CD4-positive, CD25-positive, alpha-beta regulatory T cell (primary cell): ENCODE data around the gene TANGO6. TPM values are rescaled to one million over a fixed set of nuclear protein-coding genes. Genes with fewer than 3 reads are reported as not detected.
A peak's percentile ranks its signal among the peaks of the same experiment; 100 is the strongest.

Experiments
- ATAC-seq, 2 donors: fragments of 150-1000 bp; cut with Tn5 transposase; one replicate each; pipeline ENCODE4 v1.10.0; 2021; ENCODE audit warnings: low read depth in 2 of 2, moderate number of reproducible peaks in 2 of 2, moderate library complexity in 1 of 2
- DNase-seq, 3 donors: peaks; one replicate each; pipeline versions ENCODE4 v3.0.0 to v3.0.0-alpha.2; 2012 to 2022; ENCODE audit warnings: mixed read lengths in 1 of 3
- H3K27ac ChIP-seq: one replicate; pipeline ENCODE4 v1.7.0; 2013; ENCODE audit warnings: mild to moderate bottlenecking, low read length; ENCODE audit not compliant: insufficient read depth, poor library complexity, severe bottlenecking
- H3K27me3 ChIP-seq: one replicate; pipeline ENCODE4 v1.7.0; 2013; ENCODE audit warnings: low read length; ENCODE audit not compliant: control insufficient read depth, insufficient read depth
- H3K36me3 ChIP-seq: one replicate; pipeline ENCODE4 v1.7.0; 2013; ENCODE audit warnings: mild to moderate bottlenecking, low read length, moderate library complexity; ENCODE audit not compliant: control insufficient read depth, insufficient read depth
- H3K4me1 ChIP-seq: 2 replicates; pipeline ENCODE4 v1.7.0; 2013; ENCODE audit warnings: mild to moderate bottlenecking, low read length; ENCODE audit not compliant: insufficient read depth, control insufficient read depth, poor library complexity, severe bottlenecking
- H3K4me3 ChIP-seq: one replicate; pipeline ENCODE4 v1.7.0; 2013; ENCODE audit warnings: low read depth, mild to moderate bottlenecking, low read length, moderate library complexity
- H3K9me3 ChIP-seq, 2 experiments: 1 replicate in 1 of 2; 2 replicates in 1 of 2; pipeline ENCODE4 v1.7.0; 2013; ENCODE audit warnings: low read length in 2 of 2, mild to moderate bottlenecking in 1 of 2, moderate library complexity in 1 of 2; ENCODE audit not compliant: control insufficient read depth in 2 of 2
- H3K27ac Mint-ChIP-seq, 3 donors: one replicate each; pipeline ENCODE4 v1.8.0; 2020 to 2022; ENCODE audit warnings: mild to moderate bottlenecking in 3 of 3, mixed read lengths in 3 of 3, moderate library complexity in 2 of 3
- H3K27me3 Mint-ChIP-seq: one replicate; pipeline ENCODE4 v1.8.0; 2022; ENCODE audit warnings: mild to moderate bottlenecking, mixed read lengths
- H3K36me3 Mint-ChIP-seq: one replicate; pipeline ENCODE4 v1.8.0; 2020; ENCODE audit warnings: mixed read lengths
- H3K4me1 Mint-ChIP-seq, 4 donors: one replicate each; pipeline ENCODE4 v1.8.0; 2020 to 2022; ENCODE audit warnings: mixed read lengths in 4 of 4, mild to moderate bottlenecking in 1 of 4
- H3K4me3 Mint-ChIP-seq, 4 donors: one replicate each; pipeline ENCODE4 v1.8.0; 2020 to 2022; ENCODE audit warnings: mild to moderate bottlenecking in 4 of 4, mixed read lengths in 4 of 4, moderate library complexity in 3 of 4
- H3K9me3 Mint-ChIP-seq, 7 donors: one replicate each; pipeline ENCODE4 v1.8.0; 2020 to 2022; ENCODE audit warnings: mixed read lengths in 7 of 7, mild to moderate bottlenecking in 3 of 7, moderate library complexity in 2 of 7
- polyA plus RNA-seq, 4 donors: library from polyadenylated mRNA; unstranded; fragments of 300-500 nt; fragmentation: Illumina TruSeq; gene quantifications; one replicate each; pipeline ENCODE4 v1.2.3, GENCODE V29; 2021
- total RNA-seq: library from RNA; stranded (reverse); gene quantifications from one replicate; pipeline ENCODE4 v1.2.3, GENCODE V29; 2022

The TANGO6 gene
- total and polyA plus RNA-seq, 5 donors from 2014 or later: 9.5 to 30.9 (median 12.2) TPM

DNA sequence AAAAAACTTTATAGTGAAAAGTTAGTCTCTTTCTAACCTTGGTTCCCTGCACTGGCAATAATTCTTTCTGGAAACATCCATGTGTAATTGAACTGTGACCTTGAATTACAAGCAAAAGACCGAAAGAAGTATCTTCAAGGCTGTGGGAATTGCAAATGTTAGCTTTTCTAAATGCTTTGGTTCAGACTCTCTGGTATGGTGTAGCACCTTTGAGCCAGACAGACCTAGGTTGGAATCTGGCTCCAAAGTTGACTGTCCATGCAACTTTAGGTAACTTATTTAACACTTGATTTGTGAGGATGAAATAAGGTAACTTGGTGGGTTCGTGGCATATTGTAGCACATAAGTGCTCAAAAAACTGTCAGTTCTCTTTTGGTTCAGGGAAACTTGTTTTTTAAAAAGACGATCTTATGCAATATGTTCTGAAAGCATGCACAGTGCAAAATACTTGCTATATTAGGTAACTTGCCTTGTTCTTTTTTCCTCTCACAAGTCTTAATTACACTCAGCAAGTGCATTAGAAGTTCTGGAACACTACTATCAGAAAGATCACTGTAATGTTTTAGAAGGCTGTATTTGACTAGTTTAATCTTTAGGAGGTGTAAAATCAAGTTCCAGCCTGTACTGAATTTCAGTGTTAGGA is 46.3 kb downstream of the TANGO6 start:
- H3K36me3 ChIP-seq: peaks cover 2% of the 10 kb centered on the region
- no peak overlapping the region for H3K27ac ChIP-seq
- DNase-seq (no peak), ATAC-seq (no peak)
- H3K9me3 Mint-ChIP-seq: no peaks in the 10 kb centered on the region
- H3K4me1 Mint-ChIP-seq: peaks cover 0 to 10% (median 5%) of the 10 kb centered on the region in 4 donors
- H3K9me3 ChIP-seq: no peaks in the 10 kb centered on the region
- H3K4me3 Mint-ChIP-seq: no peak overlapping the region
- H3K4me3 ChIP-seq: no peak overlapping the region
- H3K27me3 ChIP-seq: no peaks in the 10 kb centered on the region
- H3K27ac Mint-ChIP-seq: peak overlapping the region in 1 of 3 donors; percentile 8
- H3K4me1 ChIP-seq: no peaks in the 10 kb centered on the region
- no peaks in the 10 kb centered on the region for H3K27me3 Mint-ChIP-seq
- peaks cover 19% of the 10 kb centered on the region for H3K36me3 Mint-ChIP-seq

DNA sequence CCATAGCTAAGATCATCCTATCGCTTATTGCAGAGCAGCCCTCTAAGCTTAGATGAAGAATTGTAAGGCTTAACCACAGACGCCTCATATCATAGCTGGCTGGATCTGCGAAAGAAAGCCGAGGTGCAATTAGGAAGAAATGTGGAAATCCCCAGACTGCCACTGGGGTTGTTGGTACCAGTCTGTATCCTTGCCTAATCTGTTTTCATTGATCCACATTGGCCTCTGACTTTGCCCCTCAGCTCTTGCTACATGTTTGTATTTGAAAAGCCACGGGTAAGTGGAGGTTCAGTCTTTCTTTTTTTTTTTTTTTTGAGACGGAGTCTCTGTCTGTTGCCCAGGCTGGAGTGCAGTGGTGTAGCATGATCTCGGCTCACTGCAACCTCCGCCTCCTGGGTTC is 48.9 kb downstream of the TANGO6 start:
- H3K4me3 Mint-ChIP-seq: no peak overlapping the region
- H3K4me1 Mint-ChIP-seq: peaks cover 0 to 10% (median 5%) of the 10 kb centered on the region in 4 donors
- peaks cover 15% of the 10 kb centered on the region for H3K36me3 Mint-ChIP-seq
- H3K4me1 ChIP-seq: no peaks in the 10 kb centered on the region
- peaks cover 2% of the 10 kb centered on the region for H3K36me3 ChIP-seq
- DNase-seq (no peak), ATAC-seq (no peak)
- H3K9me3 ChIP-seq: no peaks in the 10 kb centered on the region
- H3K27ac Mint-ChIP-seq: no peak overlapping the region
- H3K27me3 Mint-ChIP-seq: no peaks in the 10 kb centered on the region
- H3K4me3 ChIP-seq: no peak overlapping the region
- no peak overlapping the region for H3K27ac ChIP-seq
- H3K27me3 ChIP-seq: no peaks in the 10 kb centered on the region
- no peaks in the 10 kb centered on the region for H3K9me3 Mint-ChIP-seq

DNA sequence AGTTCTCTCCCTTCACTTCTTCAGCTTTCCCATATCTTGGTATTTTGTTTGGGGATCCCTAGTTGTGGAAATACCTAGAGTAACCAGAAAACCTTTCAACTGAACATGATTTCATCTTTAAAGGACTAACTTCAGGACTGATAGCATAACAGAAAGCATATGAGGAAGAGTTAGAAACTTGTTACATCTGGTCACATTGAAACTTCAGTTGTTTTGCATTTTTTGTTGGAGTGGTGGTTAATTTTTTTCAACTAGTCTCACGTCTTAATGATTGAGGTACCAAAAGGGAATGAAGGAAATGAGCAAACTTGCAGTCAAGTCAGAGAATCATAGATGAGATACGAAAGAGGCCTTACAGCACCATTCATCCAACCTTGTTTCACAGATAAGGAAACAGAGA is 49.6 kb downstream of the TANGO6 start:
- Mint-ChIP-seq H3K27me3 (no peaks in the 10 kb centered on the region), H3K4me3 (no peak overlapping the region), H3K4me1 (peaks cover 0 to 10% (median 5%) of the 10 kb centered on the region in 4 donors), H3K9me3 (no peaks in the 10 kb centered on the region), H3K36me3 (peaks cover 14% of the 10 kb centered on the region), H3K27ac (no peak overlapping the region)
- ATAC-seq (no peak), DNase-seq (no peak)
- no peaks in the 10 kb centered on the region for H3K27me3 ChIP-seq
- H3K36me3 ChIP-seq: peaks cover 2% of the 10 kb centered on the region
- no peak overlapping the region for H3K27ac ChIP-seq
- no peaks in the 10 kb centered on the region for H3K4me1 ChIP-seq
- H3K9me3 ChIP-seq: no peaks in the 10 kb centered on the region
- no peak overlapping the region for H3K4me3 ChIP-seq

DNA sequence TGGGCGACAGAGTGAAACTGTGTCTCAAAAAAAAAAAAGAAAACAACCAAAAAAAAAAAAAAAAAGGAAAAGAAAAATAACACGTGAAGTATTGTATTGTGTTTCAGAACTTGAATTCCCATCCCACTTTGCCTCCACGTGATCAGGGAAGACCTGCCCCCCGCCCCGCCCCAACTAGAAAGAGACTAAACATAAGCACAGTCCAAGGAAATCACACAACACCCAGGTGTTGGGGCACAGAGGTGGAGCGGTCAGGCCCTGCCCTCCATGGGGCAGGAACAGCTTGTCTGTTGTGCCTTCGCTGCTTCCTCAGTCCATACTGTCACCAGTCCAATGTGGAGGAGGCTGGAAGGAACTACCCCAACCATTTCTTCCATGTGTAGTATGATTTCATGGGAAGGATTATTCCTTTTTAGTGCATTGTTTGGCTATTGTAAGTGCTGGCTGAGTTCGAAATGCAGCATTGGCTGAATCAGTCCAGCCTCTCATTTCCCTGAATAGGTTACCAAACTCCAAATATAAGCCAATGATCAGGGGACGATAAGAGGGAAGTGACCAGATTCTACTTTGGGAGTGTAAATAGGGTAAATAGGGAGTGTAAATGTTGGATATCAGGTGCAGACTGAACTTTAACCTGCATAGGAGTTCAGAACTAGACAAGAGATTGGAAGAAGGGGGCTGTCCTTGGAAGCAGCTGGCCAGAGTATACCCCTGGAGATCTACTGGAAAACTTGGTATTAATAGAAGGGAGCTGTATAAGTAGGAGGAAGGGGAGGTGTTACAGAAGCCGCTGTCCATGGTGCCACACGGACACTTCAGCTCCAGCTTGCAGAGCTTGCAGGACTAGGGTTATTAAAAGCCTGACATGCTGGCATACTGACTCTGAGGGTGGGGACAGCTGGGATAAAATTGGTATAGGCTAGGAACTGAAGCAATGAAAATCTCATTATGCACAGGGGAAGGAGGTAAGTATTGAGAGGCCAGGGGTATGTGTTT is 50.7 kb downstream of the TANGO6 start:
- no peaks in the 10 kb centered on the region for H3K27me3 ChIP-seq
- H3K9me3 ChIP-seq: no peaks in the 10 kb centered on the region
- Mint-ChIP-seq H3K27me3 (no peaks in the 10 kb centered on the region), H3K9me3 (no peaks in the 10 kb centered on the region), H3K4me3 (no peak overlapping the region), H3K36me3 (peaks cover 14% of the 10 kb centered on the region), H3K4me1 (peaks cover 0 to 10% (median 5%) of the 10 kb centered on the region in 4 donors), H3K27ac (peak overlapping the region in 1 of 3 donors; percentile 8)
- peak in 1 of 3 donors; percentile 5 for DNase-seq
- ATAC-seq: no peak
- no peaks in the 10 kb centered on the region for H3K4me1 ChIP-seq
- no peak overlapping the region for H3K4me3 ChIP-seq
- peaks cover 2% of the 10 kb centered on the region for H3K36me3 ChIP-seq
- H3K27ac ChIP-seq: no peak overlapping the region

DNA sequence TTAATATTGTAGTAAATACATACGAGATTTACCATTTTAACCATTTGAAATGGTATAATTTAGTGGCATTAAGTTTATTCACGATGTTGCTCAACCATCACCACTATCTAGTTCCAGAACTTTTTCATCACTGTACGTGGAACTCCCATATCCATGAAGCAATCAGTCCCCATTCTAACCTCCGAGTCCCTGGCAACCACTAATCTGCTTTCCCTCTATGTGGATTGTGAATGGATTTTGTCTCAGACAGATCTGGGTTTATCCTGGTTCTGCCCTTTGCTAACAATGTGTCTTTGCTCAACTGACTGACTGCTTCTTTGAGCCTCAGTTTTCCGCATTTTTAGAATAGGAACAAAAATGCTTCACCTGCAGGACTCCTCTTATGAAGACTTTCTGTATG is 51.4 kb downstream of the TANGO6 start:
- no peak overlapping the region for H3K4me3 Mint-ChIP-seq
- ATAC-seq (no peak), DNase-seq (no peak)
- H3K9me3 Mint-ChIP-seq: no peaks in the 10 kb centered on the region
- H3K4me1 Mint-ChIP-seq: peaks cover 0 to 10% (median 5%) of the 10 kb centered on the region in 4 donors
- no peaks in the 10 kb centered on the region for H3K27me3 Mint-ChIP-seq
- Histone ChIP-seq H3K27me3 (no peaks in the 10 kb centered on the region), H3K4me3 (no peak overlapping the region), H3K9me3 (no peaks in the 10 kb centered on the region), H3K36me3 (peaks cover 2% of the 10 kb centered on the region), H3K4me1 (no peaks in the 10 kb centered on the region), H3K27ac (no peak overlapping the region)
- peaks cover 15% of the 10 kb centered on the region for H3K36me3 Mint-ChIP-seq
- no peak overlapping the region for H3K27ac Mint-ChIP-seq

DNA sequence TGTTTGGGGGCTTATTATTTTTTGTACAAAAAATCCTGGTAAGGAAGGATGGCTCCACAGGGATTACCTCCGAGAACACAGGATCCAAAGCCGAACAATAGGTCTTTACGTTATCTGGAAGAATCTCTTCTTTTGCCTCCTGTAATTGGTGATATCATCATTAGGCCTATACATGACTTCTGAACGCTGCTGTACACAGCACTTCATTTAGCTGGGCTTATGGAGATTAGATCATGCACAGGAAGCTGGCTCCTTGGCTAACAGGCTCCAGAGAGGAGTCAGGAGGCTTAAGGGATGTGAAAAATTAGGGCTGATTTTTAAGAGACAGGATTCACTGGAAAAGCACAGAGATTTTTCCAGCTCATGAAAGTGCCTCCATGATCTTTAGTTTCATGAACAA is 54.7 kb downstream of the TANGO6 start:
- H3K4me1 Mint-ChIP-seq: peaks cover 0 to 8% (median 1%) of the 10 kb centered on the region in 4 donors
- no peaks in the 10 kb centered on the region for H3K27me3 Mint-ChIP-seq
- no peaks in the 10 kb centered on the region for H3K9me3 Mint-ChIP-seq
- Histone ChIP-seq H3K36me3 (peaks cover 15% of the 10 kb centered on the region), H3K4me1 (no peaks in the 10 kb centered on the region), H3K4me3 (no peak overlapping the region), H3K27me3 (no peaks in the 10 kb centered on the region), H3K27ac (no peak overlapping the region), H3K9me3 (no peaks in the 10 kb centered on the region)
- no peak overlapping the region for H3K4me3 Mint-ChIP-seq
- no peak for DNase-seq
- ATAC-seq: no peak
- no peak overlapping the region for H3K27ac Mint-ChIP-seq
- peaks cover 21% of the 10 kb centered on the region for H3K36me3 Mint-ChIP-seq

DNA sequence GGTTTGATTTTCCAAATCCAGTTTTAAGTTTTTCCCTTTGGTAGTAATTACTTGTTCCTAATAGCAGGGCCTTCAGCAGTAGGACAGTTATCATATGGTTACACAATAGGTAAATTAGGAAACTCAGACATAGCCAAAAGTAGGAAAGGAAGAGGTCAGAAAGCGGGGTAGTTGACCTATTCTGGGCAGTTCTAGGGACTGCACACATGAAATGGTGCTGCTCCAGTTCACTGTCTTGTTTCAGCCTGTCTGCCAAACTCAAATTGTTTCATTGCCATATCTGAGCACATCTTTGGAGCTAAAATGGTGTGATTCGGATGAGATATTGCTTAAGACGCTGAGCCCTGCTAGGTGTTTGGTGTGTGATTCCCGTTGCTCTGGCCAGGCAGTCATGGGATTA is 56.7 kb downstream of the TANGO6 start:
- Mint-ChIP-seq H3K4me1 (peaks cover 0 to 8% (median 1%) of the 10 kb centered on the region in 4 donors), H3K27ac (no peak overlapping the region), H3K9me3 (no peaks in the 10 kb centered on the region), H3K4me3 (no peak overlapping the region), H3K27me3 (no peaks in the 10 kb centered on the region), H3K36me3 (peaks cover 26% of the 10 kb centered on the region)
- H3K36me3 ChIP-seq: peaks cover 15% of the 10 kb centered on the region
- DNase-seq: no peak
- ATAC-seq: no peak
- H3K4me1 ChIP-seq: no peaks in the 10 kb centered on the region
- H3K27me3 ChIP-seq: no peaks in the 10 kb centered on the region
- H3K9me3 ChIP-seq: no peaks in the 10 kb centered on the region
- no peak overlapping the region for H3K27ac ChIP-seq
- no peak overlapping the region for H3K4me3 ChIP-seq
